PC-9 (cell line): ENCODE results near the gene MIDN.

ENCODE experiments used
- EZH2 ChIP-seq: fragments of 200-600 bp; sonication (generic); IDR thresholded peaks from 2 replicates; pipeline ENCODE4 v1.8.0; 2017; ENCODE audit warnings: antibody characterized with exemption, low read depth
- TF ChIP-seq, protein P1 (sequence below): fragments of 200-600 bp; sonication (generic); conservative IDR thresholded peaks from 2 replicates; pipeline ENCODE4 v1.6.1; 2017; ENCODE audit warnings: mixed run types, antibody characterized with exemption, mild to moderate bottlenecking, moderate library complexity

DNA sequence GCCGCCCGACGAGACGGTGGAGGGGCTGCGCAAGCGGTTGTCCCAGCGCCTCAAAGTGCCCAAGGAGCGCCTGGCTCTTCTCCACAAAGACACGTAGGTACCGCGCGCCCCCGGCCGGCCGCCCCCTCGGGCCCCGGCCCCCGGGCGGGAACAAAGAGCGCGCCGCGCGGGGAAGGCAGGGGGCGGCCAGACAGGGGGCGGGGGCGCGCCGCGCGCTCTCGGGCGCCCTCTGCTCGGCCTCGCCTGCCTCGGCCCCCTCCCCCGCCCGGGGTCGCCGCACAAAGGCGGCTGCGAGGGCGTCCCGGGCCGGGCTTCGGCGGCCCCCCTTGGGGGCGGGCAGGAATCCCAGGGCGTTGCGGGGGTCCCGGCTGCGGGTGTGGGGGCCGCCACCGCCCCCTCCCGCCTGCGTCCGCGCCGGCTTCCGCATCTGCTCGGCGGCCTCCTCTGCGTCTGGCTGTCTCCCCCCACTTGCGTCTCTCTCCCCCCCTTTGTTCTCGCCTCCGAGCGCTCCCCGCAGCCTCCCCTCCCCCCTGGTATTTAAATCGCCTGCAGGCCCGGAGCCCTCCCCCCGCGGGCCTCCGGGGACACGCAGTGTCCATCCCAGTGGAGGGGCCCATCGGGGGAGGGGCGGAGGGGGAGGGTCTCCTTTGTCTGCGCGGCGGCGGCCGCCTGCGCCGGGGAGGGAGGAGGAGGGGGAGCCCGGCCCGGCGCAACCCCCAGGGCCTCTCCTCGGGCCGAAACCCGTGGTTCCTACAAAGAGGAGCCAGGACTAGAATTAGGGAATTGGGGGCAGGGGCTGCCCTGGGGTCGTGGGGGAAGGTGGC lies 2.3 kb downstream of the MIDN start:
- TF ChIP-seq, protein P1, sequence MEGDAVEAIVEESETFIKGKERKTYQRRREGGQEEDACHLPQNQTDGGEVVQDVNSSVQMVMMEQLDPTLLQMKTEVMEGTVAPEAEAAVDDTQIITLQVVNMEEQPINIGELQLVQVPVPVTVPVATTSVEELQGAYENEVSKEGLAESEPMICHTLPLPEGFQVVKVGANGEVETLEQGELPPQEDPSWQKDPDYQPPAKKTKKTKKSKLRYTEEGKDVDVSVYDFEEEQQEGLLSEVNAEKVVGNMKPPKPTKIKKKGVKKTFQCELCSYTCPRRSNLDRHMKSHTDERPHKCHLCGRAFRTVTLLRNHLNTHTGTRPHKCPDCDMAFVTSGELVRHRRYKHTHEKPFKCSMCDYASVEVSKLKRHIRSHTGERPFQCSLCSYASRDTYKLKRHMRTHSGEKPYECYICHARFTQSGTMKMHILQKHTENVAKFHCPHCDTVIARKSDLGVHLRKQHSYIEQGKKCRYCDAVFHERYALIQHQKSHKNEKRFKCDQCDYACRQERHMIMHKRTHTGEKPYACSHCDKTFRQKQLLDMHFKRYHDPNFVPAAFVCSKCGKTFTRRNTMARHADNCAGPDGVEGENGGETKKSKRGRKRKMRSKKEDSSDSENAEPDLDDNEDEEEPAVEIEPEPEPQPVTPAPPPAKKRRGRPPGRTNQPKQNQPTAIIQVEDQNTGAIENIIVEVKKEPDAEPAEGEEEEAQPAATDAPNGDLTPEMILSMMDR = no peak
- no peak for TF ChIP-seq EZH2
